Mesenchymal stem cell (in vitro differentiated cells and primary cell): ENCODE data around the gene CLDND2.

Source experiments
- DNase-seq: peaks from one replicate; pipeline ENCODE4 v3.0.0-alpha.2; 2013
- H2AFZ ChIP-seq: one replicate; pipeline ENCODE4 v1.6.1; 2013; ENCODE audit warnings: low read depth, mild to moderate bottlenecking, control low read depth, inconsistent platforms, low read length, moderate library complexity
- H2AK5ac ChIP-seq: 2 replicates; pipeline ENCODE4 v1.6.1; 2013; ENCODE audit warnings: low read length, moderate library complexity, mild to moderate bottlenecking, inconsistent platforms; ENCODE audit not compliant: severe bottlenecking
- H2BK120ac ChIP-seq: one replicate; pipeline ENCODE4 v1.6.1; 2013; ENCODE audit warnings: low read depth, mild to moderate bottlenecking, inconsistent platforms, low read length, moderate library complexity
- H2BK12ac ChIP-seq, 2 experiments: one replicate each; pipeline ENCODE4 v1.6.1; 2013; ENCODE audit warnings: inconsistent platforms in 2 of 2, low read length in 2 of 2, mild to moderate bottlenecking in 2 of 2, moderate library complexity in 2 of 2, control low read depth in 1 of 2
- H2BK15ac ChIP-seq: one replicate; pipeline ENCODE4 v1.6.1; 2013; ENCODE audit warnings: mild to moderate bottlenecking, low read depth, inconsistent platforms; ENCODE audit not compliant: poor library complexity, severe bottlenecking
- H2BK5ac ChIP-seq: 2 replicates; pipeline ENCODE4 v1.6.1; 2013; ENCODE audit warnings: low read depth, mild to moderate bottlenecking, low read length, control low read depth, inconsistent platforms; ENCODE audit not compliant: poor library complexity, severe bottlenecking
- H3K14ac ChIP-seq, 2 experiments: one replicate each; pipeline ENCODE4 v1.6.1; 2013; ENCODE audit warnings: inconsistent platforms in 2 of 2, low read length in 2 of 2, control low read depth in 1 of 2, mild to moderate bottlenecking in 1 of 2, moderate library complexity in 1 of 2
- H3K18ac ChIP-seq, 2 experiments: one replicate each; pipeline ENCODE4 v1.6.1; 2013; ENCODE audit warnings: inconsistent platforms in 2 of 2, low read length in 2 of 2, control low read depth in 1 of 2, low read depth in 1 of 2, mild to moderate bottlenecking in 1 of 2
- H3K23ac ChIP-seq, 2 experiments: one replicate each; pipeline ENCODE4 v1.6.1; 2013; ENCODE audit warnings: inconsistent platforms in 2 of 2, low read length in 2 of 2, mild to moderate bottlenecking in 2 of 2, moderate library complexity in 2 of 2, control low read depth in 1 of 2
- H3K27ac ChIP-seq: 2 replicates; pipeline ENCODE4 v1.5.1; 2013; ENCODE audit warnings: mild to moderate bottlenecking, moderate library complexity, low read length, control low read depth, inconsistent platforms; ENCODE audit not compliant: poor library complexity, severe bottlenecking
- H3K27me3 ChIP-seq, 2 experiments: 2 replicates each; pipeline versions ENCODE4 v1.6.1 to v1.7.0; 2013; ENCODE audit warnings: low read length in 2 of 2, mild to moderate bottlenecking in 2 of 2, moderate library complexity in 2 of 2, control low read depth in 1 of 2, inconsistent platforms in 1 of 2; ENCODE audit not compliant: control insufficient read depth in 1 of 2, insufficient read depth in 1 of 2
- H3K36me3 ChIP-seq, 2 experiments: 2 replicates each; pipeline versions ENCODE4 v1.6.1 to v1.7.0; 2013; ENCODE audit warnings: low read length in 2 of 2, control low read depth in 1 of 2, inconsistent platforms in 1 of 2, low read depth in 1 of 2, mild to moderate bottlenecking in 1 of 2; ENCODE audit not compliant: insufficient read depth in 2 of 2, control insufficient read depth in 1 of 2
- H3K4ac ChIP-seq, 2 experiments: one replicate each; pipeline ENCODE4 v1.6.1; 2013; ENCODE audit warnings: inconsistent platforms in 2 of 2, low read length in 2 of 2, mild to moderate bottlenecking in 2 of 2, moderate library complexity in 2 of 2, control low read depth in 1 of 2, low read depth in 1 of 2
- H3K4me1 ChIP-seq: 2 replicates; pipeline ENCODE4 v1.6.1; 2013; ENCODE audit warnings: low read depth, low read length, control low read depth; ENCODE audit not compliant: control insufficient read depth, insufficient read depth
- H3K4me2 ChIP-seq: 2 replicates; pipeline ENCODE4 v1.6.1; 2013; ENCODE audit warnings: low read length, mild to moderate bottlenecking, inconsistent platforms; ENCODE audit not compliant: poor library complexity, severe bottlenecking
- H3K4me3 ChIP-seq, 2 experiments: 2 replicates each; pipeline versions ENCODE4 v1.5.1 to v1.7.0; 2013; ENCODE audit warnings: low read length in 2 of 2, mild to moderate bottlenecking in 2 of 2, control low read depth in 1 of 2, low read depth in 1 of 2; ENCODE audit not compliant: insufficient read depth in 1 of 2
- H3K79me1 ChIP-seq: replicated peaks from 2 replicates; pipeline ENCODE4 v1.6.1; 2013; ENCODE audit warnings: mild to moderate bottlenecking, control low read depth, low read length, inconsistent platforms; ENCODE audit not compliant: poor library complexity, severe bottlenecking
- H3K9ac ChIP-seq: 2 replicates; pipeline ENCODE4 v1.7.0; 2013; ENCODE audit warnings: mild to moderate bottlenecking, low read length, moderate library complexity
- H3K9me3 ChIP-seq: 2 replicates; pipeline ENCODE4 v1.7.0; 2013; ENCODE audit warnings: mild to moderate bottlenecking, low read length; ENCODE audit not compliant: control insufficient read depth
- H4K8ac ChIP-seq: one replicate; pipeline ENCODE4 v1.6.1; 2013; ENCODE audit warnings: inconsistent platforms, mild to moderate bottlenecking, low read length, moderate library complexity
- H4K91ac ChIP-seq: one replicate; pipeline ENCODE4 v1.6.1; 2013; ENCODE audit warnings: mild to moderate bottlenecking, low read length, inconsistent platforms
- WGBS: methylation state at CpG from one replicate; pipeline ENCODE4 v1.1.7; 2013; ENCODE audit warnings: mixed read lengths; 5-methylcytosine and 5-hydroxymethylcytosine counted together

CLDND2 gene

DNA sequence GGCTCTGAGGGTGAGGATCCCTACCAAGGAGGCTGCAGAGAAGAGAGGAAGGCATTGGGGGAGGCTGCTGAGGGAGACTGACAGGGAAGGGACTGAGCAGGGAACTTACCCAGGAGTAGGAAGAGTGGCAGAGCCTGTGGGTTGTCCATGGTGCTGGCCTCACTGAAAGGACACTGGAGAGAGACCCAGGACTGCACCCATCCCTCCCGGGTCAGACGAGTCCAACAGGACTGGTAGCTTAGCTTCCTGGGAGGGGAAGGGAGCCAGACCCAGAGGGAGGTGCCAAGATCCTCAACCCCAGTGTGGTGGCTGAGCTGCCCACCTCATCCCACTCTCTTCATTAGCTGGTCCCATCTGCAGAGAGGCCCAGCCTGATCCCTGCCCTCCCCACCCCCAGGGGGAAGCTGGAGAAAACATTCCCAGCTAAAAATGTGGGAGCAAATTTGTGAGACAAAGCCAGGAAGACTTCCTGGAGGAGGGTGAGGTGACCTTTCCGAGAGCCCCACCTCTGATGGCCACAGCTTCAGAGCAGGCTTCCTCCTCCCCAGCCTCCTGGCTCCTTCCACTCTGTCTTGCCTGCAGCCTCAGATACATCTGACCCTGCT lies 26.7 kb downstream of the CLDND2 start, which contains the start of gene VSIG10L:
Gene VSIG10L, minus strand, starts transcription at position 164 of the 605 bp plus-strand sequence. Its CDS starts 15 bp downstream, at position 149.
- WGBS = 81% methylated on average over 3 of the region's 3 CpGs
- Histone ChIP-seq H3K23ac (no peak within 1 kb of the TSS), H3K36me3 (peaks cover 24 to 25% of the 10 kb centered on the region in 2 experiments), H2BK12ac (peak within 1 kb of the TSS in 1 of 2 experiments; percentile 87), H3K79me1 (no peaks in the 10 kb centered on the region), H2BK15ac (peak within 1 kb of the TSS; percentile 77), H3K27ac (no peak within 1 kb of the TSS), H2BK120ac (no peak within 1 kb of the TSS), H3K4me1 (peaks cover 16% of the 10 kb centered on the region), H3K4me3 (no peak within 1 kb of the TSS), H3K14ac (peak within 1 kb of the TSS in 1 of 2 experiments; percentile 44), H3K18ac (no peak within 1 kb of the TSS), H3K9ac (peak within 1 kb of the TSS; percentile 80), H2AFZ (no peak within 1 kb of the TSS), H3K27me3 (peaks cover 0 to 3% of the 10 kb centered on the region in 2 experiments), H4K8ac (peak within 1 kb of the TSS; percentile 40), H2AK5ac (no peak within 1 kb of the TSS), H3K4me2 (no peak within 1 kb of the TSS), H2BK5ac (no peak within 1 kb of the TSS), H3K4ac (no peak within 1 kb of the TSS), H3K9me3 (no peaks in the 10 kb centered on the region), H4K91ac (peak within 1 kb of the TSS; percentile 45)
- no peak for DNase-seq

DNA sequence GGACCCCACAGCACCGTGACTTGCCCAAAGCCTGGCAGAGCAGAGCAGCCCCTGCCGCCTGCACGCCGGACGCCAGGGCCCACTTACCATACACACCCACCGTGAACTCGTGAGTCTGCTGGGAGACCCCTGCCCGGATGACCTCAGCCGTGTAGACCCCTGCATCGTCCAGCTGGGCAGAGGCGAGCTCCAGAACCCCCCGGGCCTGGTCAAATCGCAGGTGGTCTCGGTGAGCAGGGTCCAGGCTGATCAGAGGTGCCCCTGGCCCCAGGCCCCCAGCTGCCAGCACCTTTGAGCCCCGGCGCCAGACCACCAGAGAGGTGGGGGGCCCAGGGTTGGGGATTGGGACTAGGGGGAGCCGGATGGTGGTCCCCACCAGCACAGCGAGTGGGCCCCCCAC lies 27.7 kb downstream of the CLDND2 start:
- Histone ChIP-seq H2BK5ac (no peak overlapping the region), H3K4ac (peak overlapping the region in 1 of 2 experiments; percentile 88), H3K9me3 (no peaks in the 10 kb centered on the region), H3K27ac (no peak overlapping the region), H3K79me1 (no peaks in the 10 kb centered on the region), H3K4me1 (peaks cover 16% of the 10 kb centered on the region), H2BK120ac (no peak overlapping the region), H3K18ac (no peak overlapping the region), H4K8ac (no peak overlapping the region), H3K23ac (no peak overlapping the region), H4K91ac (peak overlapping the region; percentile 6), H3K9ac (peak overlapping the region; percentile 80), H3K27me3 (peaks cover 0 to 3% of the 10 kb centered on the region in 2 experiments), H3K36me3 (peaks cover 15 to 18% of the 10 kb centered on the region in 2 experiments), H3K4me2 (no peak overlapping the region), H2AFZ (no peak overlapping the region), H3K14ac (peak overlapping the region in 1 of 2 experiments; percentile 44), H2BK12ac (no peak overlapping the region), H3K4me3 (no peak overlapping the region), H2AK5ac (no peak overlapping the region), H2BK15ac (peak overlapping the region; percentile 77)
- no peak for DNase-seq
- WGBS = 96% methylated on average over 18 of the region's 18 CpGs

DNA sequence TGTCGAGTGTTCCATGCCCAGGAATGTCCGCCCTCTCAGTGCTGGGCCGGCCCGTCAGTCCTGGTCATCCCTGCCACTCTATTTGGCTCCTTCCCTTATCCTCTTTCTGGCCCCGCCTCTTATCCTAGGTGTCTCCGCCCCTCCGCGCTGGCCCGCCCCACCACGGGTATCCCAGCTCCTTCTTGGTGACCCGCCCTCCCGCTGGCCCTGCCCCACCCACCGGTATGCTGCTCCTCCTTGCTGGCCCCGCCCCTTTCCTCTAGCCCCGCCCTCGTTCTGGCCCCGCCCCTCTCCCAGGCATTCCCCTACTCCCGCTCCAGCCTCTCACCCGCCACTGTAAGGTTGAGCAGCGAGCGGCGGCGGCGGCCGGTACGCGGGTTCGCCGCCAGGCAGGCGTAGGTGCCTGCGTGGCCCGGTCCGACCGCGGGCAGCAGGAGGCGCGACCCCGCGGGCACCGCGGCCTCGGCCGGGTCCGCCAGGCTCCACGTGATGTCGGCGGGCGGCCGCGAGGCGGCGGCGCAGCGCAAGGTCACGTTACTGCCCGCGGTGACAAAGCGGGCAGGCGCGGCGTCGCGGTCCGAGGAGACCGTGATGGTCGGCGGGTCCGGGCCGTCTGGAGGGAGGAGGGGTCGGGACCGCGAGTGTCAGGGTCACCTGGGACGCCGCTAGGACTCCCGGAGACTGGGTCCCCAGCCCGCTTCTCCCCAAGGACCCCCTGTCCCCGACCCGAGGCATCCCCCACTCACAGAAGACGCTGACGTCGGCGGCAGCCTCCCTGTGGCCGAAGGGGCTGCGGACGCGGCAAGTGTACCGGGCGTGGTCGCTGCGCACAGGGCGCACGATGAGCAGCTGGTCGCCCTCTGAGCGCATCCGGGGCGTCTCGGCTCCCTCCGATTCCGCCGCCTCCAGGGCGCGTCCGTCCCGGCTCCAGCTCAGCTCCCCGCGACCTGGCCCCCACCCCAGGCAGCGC lies 28.8 kb downstream of the CLDND2 start:
- DNase-seq = peak; percentile 97
- Histone ChIP-seq H3K9me3 (no peaks in the 10 kb centered on the region), H3K4me1 (peaks cover 16% of the 10 kb centered on the region), H2BK120ac (peak overlapping the region; percentile 86), H3K18ac (peak overlapping the region; percentile 95 to 98), H3K79me1 (no peaks in the 10 kb centered on the region), H3K4ac (peak overlapping the region; percentile 68 to 88), H3K23ac (peak overlapping the region in 1 of 2 experiments; percentile 66), H3K36me3 (peaks cover 5 to 10% of the 10 kb centered on the region in 2 experiments), H4K91ac (peak overlapping the region; percentile 96), H3K9ac (peak overlapping the region; percentile 80), H3K27ac (peak overlapping the region; percentile 77), H2BK15ac (peak overlapping the region; percentile 98), H2BK12ac (peak overlapping the region; percentile 83 to 92), H2AFZ (peak overlapping the region; percentile 83), H2BK5ac (no peak overlapping the region), H2AK5ac (no peak overlapping the region), H3K27me3 (peaks cover 0 to 3% of the 10 kb centered on the region in 2 experiments), H3K4me3 (peak overlapping the region; percentile 80 to 82), H3K14ac (peak overlapping the region in 1 of 2 experiments; percentile 96), H3K4me2 (peak overlapping the region; percentile 97), H4K8ac (peak overlapping the region; percentile 97)
- 2% methylated on average over 62 of the region's 107 CpGs for WGBS
